Fibroblast of lung (primary cell): ENCODE data around the gene LSM7. TPM values are rescaled to one million over a fixed set of nuclear protein-coding genes. Genes with fewer than 3 reads are reported as not detected.

Experiments used
- DNase-seq, 2 donors: peaks; one replicate each; pipeline versions ENCODE4 v3.0.0 to v3.0.0-alpha.2; 2010; ENCODE audit warnings: low read depth in 2 of 2
- H2AFZ ChIP-seq: 2 replicates; pipeline ENCODE4 v1.5.1; 2012; ENCODE audit warnings: low read length, control low read depth, inconsistent platforms
- H3K27ac ChIP-seq: 2 replicates; pipeline ENCODE4 v1.5.1; 2011; ENCODE audit warnings: low read length, control low read depth; ENCODE audit not compliant: insufficient read depth
- H3K27me3 ChIP-seq: 2 replicates; pipeline ENCODE4 v1.5.1; 2011; ENCODE audit warnings: mild to moderate bottlenecking, low read length; ENCODE audit not compliant: control insufficient read depth, insufficient read depth
- H3K36me3 ChIP-seq: 2 replicates; pipeline ENCODE4 v1.5.1; 2011; ENCODE audit warnings: low read length; ENCODE audit not compliant: control insufficient read depth, insufficient read depth
- H3K4me1 ChIP-seq: 2 replicates; pipeline ENCODE4 v1.5.1; 2011; ENCODE audit warnings: low read length; ENCODE audit not compliant: control insufficient read depth, insufficient read depth; ENCODE audit errors: extremely low read depth
- H3K4me2 ChIP-seq: 2 replicates; pipeline ENCODE4 v1.5.1; 2011; ENCODE audit warnings: low read length, control low read depth; ENCODE audit not compliant: insufficient read depth; ENCODE audit errors: extremely low read depth
- H3K4me3 ChIP-seq, 4 experiments: fragments of 200-600 bp in 1 of 4; sonication (generic) in 1 of 4; replicated peaks in 1 of 4; 2 replicates each; pipeline ENCODE4 v1.5.1; 2011 to 2016; ENCODE audit warnings: low read length in 4 of 4, low read depth in 3 of 4, mild to moderate bottlenecking in 3 of 4, control low read depth in 2 of 4, inconsistent platforms in 1 of 4, mixed read lengths in 1 of 4; ENCODE audit not compliant: insufficient read depth in 1 of 4; ENCODE audit errors: control extremely low read depth in 1 of 4
- H3K79me2 ChIP-seq: 2 replicates; pipeline ENCODE4 v1.5.1; 2012; ENCODE audit warnings: mild to moderate bottlenecking, low read length, inconsistent platforms; ENCODE audit not compliant: control insufficient read depth, insufficient read depth
- H3K9ac ChIP-seq: 2 replicates; pipeline ENCODE4 v1.5.1; 2011; ENCODE audit warnings: mild to moderate bottlenecking, low read length, control low read depth; ENCODE audit not compliant: insufficient read depth
- H3K9me3 ChIP-seq: 2 replicates; pipeline ENCODE4 v1.5.1; 2012; ENCODE audit warnings: low read depth, low read length; ENCODE audit not compliant: control insufficient read depth, insufficient read depth
- H4K20me1 ChIP-seq: 2 replicates; pipeline ENCODE4 v1.5.1; 2011; ENCODE audit warnings: low read length; ENCODE audit not compliant: control insufficient read depth, insufficient read depth; ENCODE audit errors: extremely low read depth
- CTCF ChIP-seq, 2 donors: IDR thresholded peaks in 1 of 2; conservative IDR thresholded peaks in 1 of 2; 1 replicate in 1 of 2; 2 replicates in 1 of 2; pipeline ENCODE4 v1.5.1; 2011 to 2012; ENCODE audit warnings: low read length in 2 of 2, control low read depth in 1 of 2, inconsistent platforms in 1 of 2, low read depth in 1 of 2, mild to moderate bottlenecking in 1 of 2
- EZH2 ChIP-seq: IDR thresholded peaks from 2 replicates; pipeline ENCODE4 v1.5.1; 2012; ENCODE audit warnings: low read length, control low read depth, mild to moderate bottlenecking; ENCODE audit errors: missing control alignments
- polyA plus RNA-seq, 2 donors: library from polyadenylated mRNA; depleted of rRNA in 1 of 2; stranded (reverse) in 1 of 2; unstranded in 1 of 2; fragments of >200 nt; gene quantifications; 2 replicates each; pipeline ENCODE4 v1.2.1, GENCODE V29; 2011 to 2012; ENCODE audit warnings: missing spikeins in 1 of 2
- total RNA-seq: library from RNA; depleted of rRNA; stranded (reverse); fragments of >200 nt; gene quantifications from 2 replicates; pipeline ENCODE4 v1.2.1, GENCODE V29; 2014

LSM7 gene
- total and polyA plus RNA-seq, 2 donors (not counting 1 experiment from before 2014, with no cell fraction given), result 43.1 to 182 TPM

GRCh38 chr19:2329501-2329916, 1.1 kb upstream of the LSM7 start:
- no peaks in the 10 kb centered on the region for H4K20me1 ChIP-seq
- peaks cover 5% of the 10 kb centered on the region for H3K4me1 ChIP-seq
- peaks cover 8% of the 10 kb centered on the region for H3K36me3 ChIP-seq
- peak overlapping the region; percentile 66 to 95 (median 82) for H3K4me3 ChIP-seq
- DNase-seq, result no peak
- H3K27me3 ChIP-seq, result no peaks in the 10 kb centered on the region
- H3K79me2 ChIP-seq, result peaks cover 61% of the 10 kb centered on the region
- no peak overlapping the region for H2AFZ ChIP-seq
- no peak overlapping the region for H3K9ac ChIP-seq
- peak overlapping the region; percentile 57 for H3K27ac ChIP-seq
- TF ChIP-seq EZH2 (no peak), CTCF (conservative IDR thresholded peaks at IDR 0.05 in 1 of 2, IDR thresholded peaks at IDR 0.05 in 1 of 2; ENCODE audit: low read depth in 1 of 2, low read length in 2 of 2) (no peak)
- peak overlapping the region; percentile 99 for H3K4me2 ChIP-seq
- H3K9me3 ChIP-seq, result no peaks in the 10 kb centered on the region

GRCh38 chr19:2329149-2329478, 728 bp upstream of the LSM7 start:
- peak overlapping the region; percentile 90 for H3K9ac ChIP-seq
- H3K27me3 ChIP-seq, result no peaks in the 10 kb centered on the region
- H3K4me1 ChIP-seq, result peaks cover 5% of the 10 kb centered on the region
- H3K4me3 ChIP-seq, result peak overlapping the region; percentile 66 to 95 (median 82)
- H3K36me3 ChIP-seq, result peaks cover 12% of the 10 kb centered on the region
- no peak for DNase-seq
- H3K9me3 ChIP-seq, result no peaks in the 10 kb centered on the region
- no peaks in the 10 kb centered on the region for H4K20me1 ChIP-seq
- peak overlapping the region; percentile 99 for H3K4me2 ChIP-seq
- no peak for TF ChIP-seq CTCF (conservative IDR thresholded peaks at IDR 0.05 in 1 of 2, IDR thresholded peaks at IDR 0.05 in 1 of 2; ENCODE audit: low read depth in 1 of 2, low read length in 2 of 2)
- TF ChIP-seq EZH2, result no peak
- H3K27ac ChIP-seq, result peak overlapping the region; percentile 57
- H2AFZ ChIP-seq, result no peak overlapping the region
- peaks cover 59% of the 10 kb centered on the region for H3K79me2 ChIP-seq

GRCh38 chr19:2327773-2328400, 499 bp downstream of the LSM7 start:
- peak overlapping the region; percentile 80 for H3K4me2 ChIP-seq
- H4K20me1 ChIP-seq, result no peaks in the 10 kb centered on the region
- TF ChIP-seq CTCF (conservative IDR thresholded peaks at IDR 0.05 in 1 of 2, IDR thresholded peaks at IDR 0.05 in 1 of 2; ENCODE audit: low read depth in 1 of 2, low read length in 2 of 2), result no peak
- no peak for TF ChIP-seq EZH2
- peaks cover 13% of the 10 kb centered on the region for H3K36me3 ChIP-seq
- H3K4me3 ChIP-seq, result peak overlapping the region; percentile 66 to 95 (median 82)
- H3K79me2 ChIP-seq, result peaks cover 52% of the 10 kb centered on the region
- DNase-seq, result peak; percentile 49 to 92
- no peaks in the 10 kb centered on the region for H3K9me3 ChIP-seq
- peaks cover 5% of the 10 kb centered on the region for H3K4me1 ChIP-seq
- H3K27me3 ChIP-seq, result no peaks in the 10 kb centered on the region
- peak overlapping the region; percentile 90 for H3K9ac ChIP-seq
- H2AFZ ChIP-seq, result peak overlapping the region; percentile 87
- peak overlapping the region; percentile 57 for H3K27ac ChIP-seq
